H1 (cell line): ENCODE measurements around the gene USPL1. TPM values are rescaled to one million over a fixed set of nuclear protein-coding genes. Genes with fewer than 3 reads are reported as not detected.
A peak's percentile ranks its signal among the peaks of the same experiment; 100 is the strongest.

Experiments used
- EP300 ChIP-seq, 2 experiments: IDR thresholded peaks; 1 replicate in 1 of 2; 2 replicates in 1 of 2; pipeline ENCODE4 v1.6.1; 2011 to 2012; ENCODE audit warnings: low read depth in 2 of 2, low read length in 2 of 2, mild to moderate bottlenecking in 2 of 2, borderline replicate concordance in 1 of 2, inconsistent platforms in 1 of 2, moderate library complexity in 1 of 2
- NANOG ChIP-seq: IDR thresholded peaks from 2 replicates; pipeline ENCODE4 v1.6.1; 2011; ENCODE audit warnings: low read length, low read depth, mild to moderate bottlenecking, inconsistent platforms; ENCODE audit not compliant: insufficient read depth, poor library complexity, severe bottlenecking
- RXRA ChIP-seq: IDR thresholded peaks from 2 replicates; pipeline ENCODE4 v1.6.1; 2011; ENCODE audit warnings: low read depth, mild to moderate bottlenecking, low read length, moderate library complexity; ENCODE audit not compliant: insufficient read depth
- polyA plus RNA-seq, 7 experiments: library from polyadenylated mRNA; depleted of rRNA in 3 of 7; stranded (reverse) in 5 of 7; unstranded in 2 of 7; fragments of >200 nt in 5 of 7; fragments of 200-250 nt in 2 of 7; gene quantifications; 1 replicate in 5 of 7; 2 replicates in 1 of 7; 4 replicates in 1 of 7; pipeline versions ENCODE4 v1.2.1 to v1.2.3, GENCODE V29; 2011 to 2013; ENCODE audit warnings: missing spikeins in 2 of 7, mixed read lengths in 2 of 7
- total RNA-seq: library from RNA; stranded (reverse); fragmentation: NEBNext Ultra II Directional; extraction: Animal tissue kit (Norgen Biotek cat#: 25700); gene quantifications from 2 replicates; pipeline ENCODE4 v1.2.1, GENCODE V29; 2021

USPL1 gene
- total and polyA plus RNA-seq, 2 of the 8 experiments (the other 6 are each of a cell fraction or from before 2014, with no cell fraction given), result 6.3 to 17.1 TPM

- no peak for TF ChIP-seq NANOG
- TF ChIP-seq RXRA, result no peak
- 0 out of 3 replicates have a peak, but pooled peaks of 1 of the 2 experiments have one; percentile 29 for TF ChIP-seq EP300 (IDR thresholded peaks at IDR 0.05; ENCODE audit: borderline replicate concordance in 1 of 2, low read depth in 2 of 2, low read length in 2 of 2)
Measured at GRCh38 chr13:30673669-30674521, 56.2 kb downstream of the USPL1 start (continued).
